K562 (cell line): ENCODE results near the gene KLHL8. TPM values are rescaled to one million over a fixed set of nuclear protein-coding genes. Genes with fewer than 3 reads are reported as not detected.

Source experiments
- ATF4 ChIP-seq: fragments of 450-650 bp; formaldehyde crosslinking; IDR thresholded peaks from 2 replicates; pipeline ENCODE4 v1.4.0; 2022; ENCODE audit warnings: mild to moderate bottlenecking, moderate library complexity
- BACH1 ChIP-seq: fragments of 200-800 bp; sonication (Bioruptor generic); IDR thresholded peaks from 2 replicates; pipeline ENCODE4 v1.6.1; 2016; ENCODE audit warnings: missing genetic modification characterization, missing compliant biosample characterization
- CUX1 ChIP-seq: fragments of 200-800 bp; sonication (Bioruptor generic); IDR thresholded peaks from 2 replicates; pipeline ENCODE4 v1.6.1; 2016; ENCODE audit warnings: missing genetic modification characterization, missing compliant biosample characterization
- FOXP1 ChIP-seq: sonication (generic); formaldehyde crosslinking; IDR thresholded peaks from 2 replicates; pipeline ENCODE4 v1.8.0; 2022; ENCODE audit warnings: mild to moderate bottlenecking, missing genetic modification reagents
- MAZ ChIP-seq, 2 experiments: fragments of 450-650 bp in 1 of 2; sonication (generic) in 1 of 2; formaldehyde crosslinking; IDR thresholded peaks in 1 of 2; conservative IDR thresholded peaks in 1 of 2; 2 replicates each; pipeline versions ENCODE4 v1.4.0 to v1.5.0; 2020; ENCODE audit warnings: mild to moderate bottlenecking in 1 of 2, missing genetic modification reagents in 1 of 2
- NFE2 ChIP-seq: IDR thresholded peaks from 2 replicates; pipeline ENCODE4 v1.6.1; 2014; ENCODE audit warnings: antibody characterized with exemption, low read depth
- NFYB ChIP-seq: IDR thresholded peaks from 2 replicates; pipeline ENCODE4 v1.6.1; 2011; ENCODE audit warnings: mild to moderate bottlenecking, moderate library complexity; ENCODE audit not compliant: insufficient read length; ENCODE audit errors: extremely low read depth
- PHF20 ChIP-seq: fragments of 450-650 bp; IDR thresholded peaks from 2 replicates; pipeline ENCODE4 v1.6.1; 2018; ENCODE audit not compliant: partially characterized antibody
- RBM15 ChIP-seq: fragments of 200-400 bp; formaldehyde crosslinking; IDR thresholded peaks from 2 replicates; pipeline ENCODE4 v1.6.1; 2018; ENCODE audit warnings: mild to moderate bottlenecking, low read length, moderate library complexity; ENCODE audit not compliant: insufficient read depth
- SMC3 ChIP-seq: conservative IDR thresholded peaks from 2 replicates; pipeline ENCODE4 v1.6.1; 2011; ENCODE audit warnings: low read depth, low read length, improper control_type of control experiment; ENCODE audit not compliant: insufficient read depth
- ZNF212 ChIP-seq: fragments of 450-650 bp; formaldehyde crosslinking; IDR thresholded peaks from 2 replicates; pipeline ENCODE4 v1.4.0; 2020; ENCODE audit warnings: mild to moderate bottlenecking
- ZNF274 ChIP-seq: IDR thresholded peaks from 2 replicates; pipeline ENCODE4 v1.6.1; 2011; ENCODE audit warnings: low read depth, mild to moderate bottlenecking, low read length, moderate library complexity, borderline replicate concordance
- polyA plus RNA-seq, 8 experiments: library from polyadenylated mRNA; depleted of rRNA in 4 of 8; stranded (reverse) in 5 of 8; unstranded in 3 of 8; fragments of >200 nt; fragmentation: Nextera tagmentation in 2 of 8; fragmentation: Illumina TruSeq in 1 of 8; extraction: Ambion mirVana in 2 of 8; extraction: Trizol in 1 of 8; gene quantifications; 2 replicates each; pipeline versions ENCODE4 v1.2.1 to v1.2.3, GENCODE V29; 2011 to 2014; ENCODE audit warnings: inconsistent platforms in 1 of 8, missing spikeins in 1 of 8
- total RNA-seq, 7 experiments: library from RNA; depleted of rRNA in 6 of 7; stranded (reverse); fragments of >200 nt in 6 of 7; fragmentation: Illumina TruSeq in 2 of 7; extraction: Trizol in 2 of 7; gene quantifications; 2 replicates each; pipeline versions ENCODE4 v1.2.1 to v1.2.3, GENCODE V29; 2011 to 2021; ENCODE audit warnings: low replicate concordance in 1 of 7
- TF ChIP-seq, protein P1 (sequence below): fragments of 450-650 bp; IDR thresholded peaks from 2 replicates; pipeline ENCODE4 v1.6.1; 2014; ENCODE audit warnings: low read depth, mild to moderate bottlenecking, moderate library complexity, borderline replicate concordance
- TF ChIP-seq, protein P2 (sequence below), 2 experiments: fragments of 450-650 bp in 1 of 2; IDR thresholded peaks; 2 replicates each; pipeline ENCODE4 v1.6.1; 2011 to 2017; ENCODE audit warnings: low read depth in 2 of 2, antibody characterized with exemption in 1 of 2, borderline replicate concordance in 1 of 2, low read length in 1 of 2, mild to moderate bottlenecking in 1 of 2, mixed read lengths in 1 of 2; ENCODE audit not compliant: control insufficient read depth in 1 of 2

The KLHL8 gene
- total and polyA plus RNA-seq, 9 of the 15 experiments (the other 6 are each of a cell fraction or from before 2014, with no cell fraction given), result 8.7 to 25.3 (median 15.7) TPM

- TF ChIP-seq MAZ (CRISPR knock-in tag; conservative IDR thresholded peaks at IDR 0.05 in 1 of 2, IDR thresholded peaks at IDR 0.05 in 1 of 2), result peak in 1 of 2 experiments; percentile 69; a peak in 1 of 4 replicates
- TF ChIP-seq, protein P1, sequence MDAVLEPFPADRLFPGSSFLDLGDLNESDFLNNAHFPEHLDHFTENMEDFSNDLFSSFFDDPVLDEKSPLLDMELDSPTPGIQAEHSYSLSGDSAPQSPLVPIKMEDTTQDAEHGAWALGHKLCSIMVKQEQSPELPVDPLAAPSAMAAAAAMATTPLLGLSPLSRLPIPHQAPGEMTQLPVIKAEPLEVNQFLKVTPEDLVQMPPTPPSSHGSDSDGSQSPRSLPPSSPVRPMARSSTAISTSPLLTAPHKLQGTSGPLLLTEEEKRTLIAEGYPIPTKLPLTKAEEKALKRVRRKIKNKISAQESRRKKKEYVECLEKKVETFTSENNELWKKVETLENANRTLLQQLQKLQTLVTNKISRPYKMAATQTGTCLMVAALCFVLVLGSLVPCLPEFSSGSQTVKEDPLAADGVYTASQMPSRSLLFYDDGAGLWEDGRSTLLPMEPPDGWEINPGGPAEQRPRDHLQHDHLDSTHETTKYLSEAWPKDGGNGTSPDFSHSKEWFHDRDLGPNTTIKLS, result no peak
- TF ChIP-seq, protein P2, sequence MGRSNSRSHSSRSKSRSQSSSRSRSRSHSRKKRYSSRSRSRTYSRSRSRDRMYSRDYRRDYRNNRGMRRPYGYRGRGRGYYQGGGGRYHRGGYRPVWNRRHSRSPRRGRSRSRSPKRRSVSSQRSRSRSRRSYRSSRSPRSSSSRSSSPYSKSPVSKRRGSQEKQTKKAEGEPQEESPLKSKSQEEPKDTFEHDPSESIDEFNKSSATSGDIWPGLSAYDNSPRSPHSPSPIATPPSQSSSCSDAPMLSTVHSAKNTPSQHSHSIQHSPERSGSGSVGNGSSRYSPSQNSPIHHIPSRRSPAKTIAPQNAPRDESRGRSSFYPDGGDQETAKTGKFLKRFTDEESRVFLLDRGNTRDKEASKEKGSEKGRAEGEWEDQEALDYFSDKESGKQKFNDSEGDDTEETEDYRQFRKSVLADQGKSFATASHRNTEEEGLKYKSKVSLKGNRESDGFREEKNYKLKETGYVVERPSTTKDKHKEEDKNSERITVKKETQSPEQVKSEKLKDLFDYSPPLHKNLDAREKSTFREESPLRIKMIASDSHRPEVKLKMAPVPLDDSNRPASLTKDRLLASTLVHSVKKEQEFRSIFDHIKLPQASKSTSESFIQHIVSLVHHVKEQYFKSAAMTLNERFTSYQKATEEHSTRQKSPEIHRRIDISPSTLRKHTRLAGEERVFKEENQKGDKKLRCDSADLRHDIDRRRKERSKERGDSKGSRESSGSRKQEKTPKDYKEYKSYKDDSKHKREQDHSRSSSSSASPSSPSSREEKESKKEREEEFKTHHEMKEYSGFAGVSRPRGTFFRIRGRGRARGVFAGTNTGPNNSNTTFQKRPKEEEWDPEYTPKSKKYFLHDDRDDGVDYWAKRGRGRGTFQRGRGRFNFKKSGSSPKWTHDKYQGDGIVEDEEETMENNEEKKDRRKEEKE (IDR thresholded peaks at IDR 0.05; ENCODE audit: borderline replicate concordance in 1 of 2, control insufficient read depth in 1 of 2, low read depth in 2 of 2, low read length in 1 of 2), result no peak
- no peak for TF ChIP-seq ATF4 (CRISPR knock-in tag)
- TF ChIP-seq BACH1 (tag), result no peak
- TF ChIP-seq ZNF212 (CRISPR knock-in tag), result no peak
- no peak for TF ChIP-seq FOXP1 (CRISPR knock-in tag)
- TF ChIP-seq NFE2, result no peak
- TF ChIP-seq PHF20, result no peak
- peak; percentile 85 for TF ChIP-seq SMC3
- no peak for TF ChIP-seq ZNF274
- TF ChIP-seq RBM15, result no peak
- TF ChIP-seq NFYB, result no peak
- no peak for TF ChIP-seq CUX1 (CRISPR knock-in tag)
Observed at GRCh38 chr4:87150498-87151261, 69.7 kb downstream of the KLHL8 start (continued).
